H1 (cell line): ENCODE measurements around the gene ADCY2. TPM values are rescaled to one million over a fixed set of nuclear protein-coding genes. Genes with fewer than 3 reads are reported as not detected.
A peak's percentile ranks its signal among the peaks of the same experiment; 100 is the strongest.

Source experiments
- CTCF ChIA-PET: fragments of 300-600 bp; sonication (Branson Sonifier 250); formaldehyde crosslinking; loops from one replicate; lab custom pipeline; 2021; ENCODE audit not compliant: partially characterized antibody; lab: Charles Lee
- POLR2A ChIA-PET: fragments of 300-600 bp; sonication (Branson Sonifier 250); formaldehyde crosslinking; loops from one replicate; lab custom pipeline; 2021; ENCODE audit warnings: inconsistent platforms; ENCODE audit not compliant: partially characterized antibody; lab: Charles Lee
- DNase-seq, 2 experiments: peaks; one replicate each; pipeline versions ENCODE4 v3.0.0 to v3.0.0-alpha.2; 2010 to 2022; ENCODE audit warnings: low spot score in 2 of 2, low read depth in 1 of 2, mixed read lengths in 1 of 2
- FAIRE-seq: peaks from 2 replicates; lab custom pipeline; 2011; peaks lifted over from hg19 to GRCh38; lab: Jason Lieb, UNC
- H2AFZ ChIP-seq: 2 replicates; pipeline ENCODE4 v1.8.1; 2012; ENCODE audit warnings: low read length, inconsistent platforms
- H2AK5ac ChIP-seq: 2 replicates; pipeline ENCODE4 v1.6.1; 2013; ENCODE audit warnings: low read depth, low read length
- H2BK120ac ChIP-seq: replicated peaks from 2 replicates; pipeline ENCODE3; 2013; ENCODE audit warnings: low read depth, low read length, inconsistent platforms
- H2BK12ac ChIP-seq: 2 replicates; pipeline ENCODE4 v1.6.1; 2013; ENCODE audit warnings: low read depth, low read length
- H2BK15ac ChIP-seq: 2 replicates; pipeline ENCODE4 v1.6.1; 2013; ENCODE audit warnings: low read length
- H2BK20ac ChIP-seq: 2 replicates; pipeline ENCODE4 v1.6.1; 2013; ENCODE audit warnings: low read length
- H2BK5ac ChIP-seq: 2 replicates; pipeline ENCODE4 v1.6.1; 2013; ENCODE audit warnings: low read depth, low read length
- H3K14ac ChIP-seq: 2 replicates; pipeline ENCODE4 v1.6.1; 2013; ENCODE audit warnings: inconsistent platforms; ENCODE audit not compliant: insufficient read length
- H3K18ac ChIP-seq: 2 replicates; pipeline ENCODE4 v1.6.1; 2013; ENCODE audit warnings: low read length; ENCODE audit errors: extremely low read depth
- H3K23ac ChIP-seq: 2 replicates; pipeline ENCODE4 v1.6.1; 2013; ENCODE audit warnings: inconsistent platforms; ENCODE audit not compliant: insufficient read length
- H3K23me2 ChIP-seq: 2 replicates; pipeline ENCODE4 v1.6.1; 2013; ENCODE audit warnings: low read depth, low read length
- H3K27ac ChIP-seq: 2 replicates; pipeline ENCODE4 v1.6.1; 2011; ENCODE audit warnings: low read depth, low read length, inconsistent platforms
- H3K27me3 ChIP-seq, 4 experiments: replicated peaks in 1 of 4; 1 replicate in 1 of 4; 2 replicates in 3 of 4; pipeline versions ENCODE4 v1.6.1 to v1.8.1; 2011 to 2013; ENCODE audit warnings: low read length in 3 of 4, mild to moderate bottlenecking in 3 of 4, inconsistent platforms in 2 of 4, mixed read lengths in 2 of 4, moderate library complexity in 1 of 4; ENCODE audit not compliant: control insufficient read depth in 3 of 4, insufficient read depth in 3 of 4; ENCODE audit errors: extremely low read depth in 1 of 4
- H3K36me3 ChIP-seq, 4 experiments: 2 replicates each; pipeline versions ENCODE4 v1.6.1 to v1.8.1; 2011 to 2013; ENCODE audit warnings: mild to moderate bottlenecking in 4 of 4, low read length in 3 of 4, moderate library complexity in 2 of 4, control low read depth in 1 of 4, inconsistent platforms in 1 of 4; ENCODE audit not compliant: insufficient read depth in 4 of 4, control insufficient read depth in 2 of 4
- H3K4ac ChIP-seq: replicated peaks from 2 replicates; pipeline ENCODE3; 2013; ENCODE audit warnings: low read length, low read depth, mixed read lengths, inconsistent platforms; ENCODE audit not compliant: insufficient read length
- H3K4me1 ChIP-seq, 4 experiments: replicated peaks in 1 of 4; 1 replicate in 1 of 4; 2 replicates in 3 of 4; pipeline versions ENCODE4 v1.6.1 to v1.8.1; 2011 to 2013; ENCODE audit warnings: low read length in 3 of 4, inconsistent platforms in 2 of 4, mixed read lengths in 1 of 4; ENCODE audit not compliant: insufficient read depth in 4 of 4, control insufficient read depth in 3 of 4
- H3K4me2 ChIP-seq, 2 experiments: 2 replicates each; pipeline versions ENCODE4 v1.6.1 to v1.8.1; 2011 to 2013; ENCODE audit warnings: low read depth in 2 of 2, low read length in 2 of 2, control low read depth in 1 of 2, inconsistent platforms in 1 of 2, mild to moderate bottlenecking in 1 of 2; ENCODE audit not compliant: insufficient read depth in 1 of 2
- H3K4me3 ChIP-seq, 4 experiments: fragments of 200-600, 300-600 bp in 1 of 4; sonication (generic), shearing (Covaris generic), sonication (Bioruptor Twin) in 1 of 4; 2 replicates each; pipeline versions ENCODE4 v1.5.1 to v1.8.1; 2011 to 2016; ENCODE audit warnings: low read length in 4 of 4, low read depth in 3 of 4, control low read depth in 2 of 4, inconsistent platforms in 2 of 4, mild to moderate bottlenecking in 2 of 4, mixed read lengths in 1 of 4, moderate library complexity in 1 of 4; ENCODE audit not compliant: insufficient read depth in 2 of 4; ENCODE audit errors: extremely low read depth in 1 of 4
- H3K56ac ChIP-seq: replicated peaks from 2 replicates; pipeline ENCODE3; 2013; ENCODE audit warnings: low read depth, mild to moderate bottlenecking, mixed read lengths, low read length, inconsistent platforms; ENCODE audit not compliant: insufficient read length
- H3K79me1 ChIP-seq: 2 replicates; pipeline ENCODE4 v1.6.1; 2013; ENCODE audit warnings: low read depth, low read length, control low read depth
- H3K79me2 ChIP-seq, 2 experiments: 2 replicates each; pipeline versions ENCODE4 v1.6.1 to v1.8.1; 2012 to 2013; ENCODE audit warnings: low read length in 2 of 2, mild to moderate bottlenecking in 2 of 2, inconsistent platforms in 1 of 2; ENCODE audit not compliant: insufficient read depth in 2 of 2, control insufficient read depth in 1 of 2
- H3K9ac ChIP-seq, 4 experiments: replicated peaks in 1 of 4; 1 replicate in 1 of 4; 2 replicates in 3 of 4; pipeline versions ENCODE4 v1.6.1 to v1.8.1; 2011 to 2013; ENCODE audit warnings: low read depth in 3 of 4, low read length in 3 of 4, control low read depth in 2 of 4, mild to moderate bottlenecking in 2 of 4, moderate library complexity in 2 of 4, inconsistent platforms in 1 of 4; ENCODE audit errors: extremely low read depth in 1 of 4
- H3K9me3 ChIP-seq, 2 experiments: 2 replicates each; pipeline versions ENCODE4 v1.6.1 to v1.8.1; 2012 to 2013; ENCODE audit warnings: mild to moderate bottlenecking in 2 of 2, moderate library complexity in 2 of 2, control low read depth in 1 of 2, inconsistent platforms in 1 of 2, low read depth in 1 of 2, low read length in 1 of 2, mixed read lengths in 1 of 2; ENCODE audit not compliant: insufficient read depth in 2 of 2
- H4K20me1 ChIP-seq, 2 experiments: replicated peaks in 1 of 2; 2 replicates each; pipeline versions ENCODE3 to v1.8.1; 2011 to 2013; ENCODE audit warnings: inconsistent platforms in 2 of 2, low read length in 2 of 2, mild to moderate bottlenecking in 1 of 2; ENCODE audit not compliant: insufficient read depth in 2 of 2, control insufficient read depth in 1 of 2
- H4K5ac ChIP-seq: 2 replicates; pipeline ENCODE4 v1.6.1; 2013; ENCODE audit warnings: low read length, low read depth, mixed read lengths, inconsistent platforms; ENCODE audit not compliant: insufficient read length
- H4K8ac ChIP-seq: 2 replicates; pipeline ENCODE4 v1.8.0; 2013; ENCODE audit warnings: mild to moderate bottlenecking, moderate library complexity, low read length, inconsistent platforms; ENCODE audit not compliant: insufficient read depth; ENCODE audit errors: extremely low read depth
- H4K91ac ChIP-seq: replicated peaks from 2 replicates; pipeline ENCODE3; 2013; ENCODE audit warnings: low read length, mixed read lengths, inconsistent platforms; ENCODE audit not compliant: insufficient read length
- CBX5 ChIP-seq: fragments of 300-800, 300-1000 bp; sonication (generic); IDR thresholded peaks from 2 replicates; pipeline ENCODE4 v1.7.1; 2016; ENCODE audit warnings: antibody characterized with exemption, low read length, low read depth
- CBX8 ChIP-seq: fragments of 300-800, 300-1000 bp; sonication (generic); IDR thresholded peaks from 2 replicates; pipeline ENCODE4 v1.7.1; 2016; ENCODE audit warnings: low read depth, low read length, borderline replicate concordance
- EZH2 ChIP-seq: fragments of 200-600 bp; sonication (generic); IDR thresholded peaks from 2 replicates; pipeline ENCODE4 v1.7.1; 2012; ENCODE audit warnings: low read depth, mild to moderate bottlenecking, moderate library complexity, low read length, inconsistent platforms; ENCODE audit not compliant: severe bottlenecking
- GTF2F1 ChIP-seq: IDR thresholded peaks from 2 replicates; pipeline ENCODE4 v1.6.1; 2012; ENCODE audit warnings: low read depth, low read length, improper control_type of control experiment, borderline replicate concordance
- HDAC6 ChIP-seq: IDR thresholded peaks from one replicate; pipeline ENCODE4 v1.7.1; 2012; ENCODE audit warnings: low read depth, mild to moderate bottlenecking, inconsistent platforms, low read length, moderate library complexity
- JUND ChIP-seq: IDR thresholded peaks from 2 replicates; pipeline ENCODE4 v1.6.1; 2011; ENCODE audit warnings: mild to moderate bottlenecking, improper control_type of control experiment, low read length
- MAFK ChIP-seq: IDR thresholded peaks from 2 replicates; pipeline ENCODE4 v1.6.1; 2012; ENCODE audit warnings: low read depth, mild to moderate bottlenecking, improper control_type of control experiment, low read length
- POLR2AphosphoS5 ChIP-seq: IDR thresholded peaks from 2 replicates; pipeline ENCODE4 v1.6.1; 2011; ENCODE audit warnings: low read depth, low read length
- RXRA ChIP-seq: IDR thresholded peaks from 2 replicates; pipeline ENCODE4 v1.6.1; 2011; ENCODE audit warnings: low read depth, mild to moderate bottlenecking, low read length, moderate library complexity; ENCODE audit not compliant: insufficient read depth
- SAP30 ChIP-seq: fragments of 300-600 bp; sonication (generic); IDR thresholded peaks from 2 replicates; pipeline ENCODE4 v1.7.1; 2012; ENCODE audit warnings: low read length, moderate library complexity, mild to moderate bottlenecking, inconsistent platforms; ENCODE audit not compliant: insufficient read depth, insufficient replicate concordance
- SIN3A ChIP-seq, 2 experiments: IDR thresholded peaks in 1 of 2; conservative IDR thresholded peaks in 1 of 2; 2 replicates each; pipeline ENCODE4 v1.6.1; 2011 to 2012; ENCODE audit warnings: low read length in 2 of 2, improper control_type of control experiment in 1 of 2, low read depth in 1 of 2, mild to moderate bottlenecking in 1 of 2
- YY1 ChIP-seq: IDR thresholded peaks from 2 replicates; pipeline ENCODE4 v1.6.1; 2011; ENCODE audit warnings: low read depth, mild to moderate bottlenecking, low read length
- whole genome bisulfite sequencing, 2 experiments: shearing (Covaris generic) in 1 of 2; methylation state at CpG; one replicate each; pipeline versions ENCODE4 v1.1.6 to v1.1.7; 2013 to 2015; ENCODE audit warnings: low lambda C conversion rate in 2 of 2, mixed read lengths in 2 of 2, inconsistent platforms in 1 of 2, low coverage in 1 of 2, missing lambda C conversion rate in 1 of 2; ENCODE audit not compliant: insufficient replicate concordance in 2 of 2, insufficient coverage in 1 of 2, insufficient read length in 1 of 2; ENCODE audit errors: extremely low coverage in 1 of 2, missing lambda C conversion rate in 1 of 2; 5-methylcytosine and 5-hydroxymethylcytosine counted together
- polyA plus RNA-seq, 7 experiments: library from polyadenylated mRNA; depleted of rRNA in 3 of 7; stranded (reverse) in 5 of 7; unstranded in 2 of 7; fragments of >200 nt in 5 of 7; fragments of 200-250 nt in 2 of 7; gene quantifications; 1 replicate in 5 of 7; 2 replicates in 1 of 7; 4 replicates in 1 of 7; pipeline versions ENCODE4 v1.2.1 to v1.2.3, GENCODE V29; 2011 to 2013; ENCODE audit warnings: missing spikeins in 2 of 7, mixed read lengths in 2 of 7
- total RNA-seq: library from RNA; stranded (reverse); fragmentation: NEBNext Ultra II Directional; extraction: Animal tissue kit (Norgen Biotek cat#: 25700); gene quantifications from 2 replicates; pipeline ENCODE4 v1.2.1, GENCODE V29; 2021
- TF ChIP-seq, protein P1 (sequence below): IDR thresholded peaks from 2 replicates; pipeline ENCODE4 v1.6.1; 2011; ENCODE audit warnings: low read length, improper control_type of control experiment

The ADCY2 gene
- total and polyA plus RNA-seq, 2 of the 8 experiments (the other 6 are each of a cell fraction or from before 2014, with no cell fraction given): 35.8 to 122 TPM

DNA sequence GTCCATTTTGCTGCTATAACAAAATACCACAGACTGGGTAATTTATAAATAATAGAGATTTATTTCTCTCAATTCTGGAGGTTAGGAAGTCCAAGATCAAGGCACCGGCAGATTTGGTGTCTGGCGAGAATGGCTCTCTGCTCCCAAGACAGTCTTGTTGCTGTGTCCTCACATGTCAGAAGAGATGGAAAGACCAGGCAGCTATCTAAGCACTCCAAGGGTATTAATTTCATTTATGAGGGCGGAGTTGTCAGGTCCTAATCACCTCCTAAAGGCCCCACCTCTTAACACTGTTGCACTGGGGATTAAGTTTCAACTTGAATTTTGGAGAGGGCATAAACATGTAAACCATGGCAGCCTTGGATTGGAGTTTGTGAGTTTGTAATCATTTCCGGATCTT is 30.3 kb downstream of the ADCY2 start:
- no peak for FAIRE-seq
- no peaks in the 10 kb centered on the region for H4K20me1 ChIP-seq
- H3K4me3 ChIP-seq: no peak overlapping the region
- no peak overlapping the region for H3K4ac ChIP-seq
- no peak overlapping the region for H3K4me2 ChIP-seq
- H3K27me3 ChIP-seq: no peaks in the 10 kb centered on the region
- H3K9me3 ChIP-seq: no peaks in the 10 kb centered on the region
- ChIA-PET POLR2A (interaction anchor here (1.6 kb wide), 1 partner anchor 11 kb away, joined by 3 read pairs; no protein-coding TSS in a partner anchor), CTCF (interaction anchor here (0.6 to 1.5 kb wide), 4 partner anchors 9 to 349 kb away, joined by 3 read pairs; no protein-coding TSS in a partner anchor)
- H2BK15ac ChIP-seq: no peak overlapping the region
- peaks cover 7% of the 10 kb centered on the region for H3K79me1 ChIP-seq
- no peak overlapping the region for H4K91ac ChIP-seq
- H2BK12ac ChIP-seq: no peak overlapping the region
- H3K14ac ChIP-seq: no peak overlapping the region
- no peak for DNase-seq
- no peaks in the 10 kb centered on the region; a peak in 2 of 8 replicates for H3K36me3 ChIP-seq
- no peak overlapping the region for H3K18ac ChIP-seq
- H2AK5ac ChIP-seq: peak overlapping the region; percentile 59; the same call in 1 of the 2 replicates
- no peak overlapping the region for H3K9ac ChIP-seq
- no peaks in the 10 kb centered on the region for H3K23me2 ChIP-seq
- no peak overlapping the region for H4K8ac ChIP-seq
- peaks cover 9 to 32% (median 23%) of the 10 kb centered on the region in 4 experiments for H3K4me1 ChIP-seq
- H2BK120ac ChIP-seq: no peak overlapping the region
- 85% methylated on average over 4 of the region's 4 CpGs; no CpG with 5 or more reads in 1 of the 2 experiments for WGBS, 2 experiments
- no peak overlapping the region for H3K23ac ChIP-seq
- peaks cover 4 to 89% of the 10 kb centered on the region in 2 experiments; a peak in 3 of 4 replicates for H3K79me2 ChIP-seq
- H4K5ac ChIP-seq: no peak overlapping the region
- no peak overlapping the region for H3K27ac ChIP-seq
- H2AFZ ChIP-seq: no peak overlapping the region
- no peak overlapping the region; the same call in 1 of the 2 replicates for H2BK5ac ChIP-seq
- H2BK20ac ChIP-seq: no peak overlapping the region
- H3K56ac ChIP-seq: no peak overlapping the region
- TF ChIP-seq CBX8 (no peak), YY1 (no peak), JUND (no peak), SIN3A (conservative IDR thresholded peaks at IDR 0.05 in 1 of 2, IDR thresholded peaks at IDR 0.05 in 1 of 2; ENCODE audit: low read depth in 1 of 2, low read length in 2 of 2) (no peak), HDAC6 (no peak), SAP30 (no peak), MAFK (no peak), EZH2 (no peak), GTF2F1 (no peak), POLR2AphosphoS5 (no peak), RXRA (no peak), CBX5 (no peak)
- TF ChIP-seq, protein P1, sequence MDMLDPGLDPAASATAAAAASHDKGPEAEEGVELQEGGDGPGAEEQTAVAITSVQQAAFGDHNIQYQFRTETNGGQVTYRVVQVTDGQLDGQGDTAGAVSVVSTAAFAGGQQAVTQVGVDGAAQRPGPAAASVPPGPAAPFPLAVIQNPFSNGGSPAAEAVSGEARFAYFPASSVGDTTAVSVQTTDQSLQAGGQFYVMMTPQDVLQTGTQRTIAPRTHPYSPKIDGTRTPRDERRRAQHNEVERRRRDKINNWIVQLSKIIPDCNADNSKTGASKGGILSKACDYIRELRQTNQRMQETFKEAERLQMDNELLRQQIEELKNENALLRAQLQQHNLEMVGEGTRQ: no peak
